ENCODE results near the gene LAMTOR2. TPM values are rescaled to one million over a fixed set of nuclear protein-coding genes. Genes with fewer than 3 reads are reported as not detected.

LAMTOR2 gene
- polyA plus RNA-seq, 1 donor (not counting 4 experiments of a cell fraction or from before 2014, with no cell fraction given) = 67.5 TPM

- DNase-seq (ENCODE audit: low read depth, low spot score) (no peak), FAIRE-seq (no peak)
- no peak for TF ChIP-seq EZH2 (IDR thresholded peaks at IDR 0.05; ENCODE audit: low read length)
- H3K4me1 ChIP-seq (ENCODE audit: control insufficient read depth, extremely low read depth, insufficient read depth, low read length) = peaks cover 1% of the 10 kb centered on the region
- no peak overlapping the region for H3K4me2 ChIP-seq (ENCODE audit: control insufficient read depth, extremely low read depth, insufficient read depth, low read depth, low read length)
- dilution Hi-C loops (cut with MboI; ENCODE audit: extremely low pct_ligation_motif_present, low sequenced_read_pairs) = no loop called here
- no peak overlapping the region for H2AFZ ChIP-seq (ENCODE audit: control insufficient read depth, low read length)
- peaks cover 4% of the 10 kb centered on the region for H3K27me3 ChIP-seq (ENCODE audit: control insufficient read depth, extremely low read depth, insufficient read depth, low read length)
- no peaks in the 10 kb centered on the region for H3K9me3 ChIP-seq (ENCODE audit: control insufficient read depth, low read depth, low read length)
- H3K9ac ChIP-seq (ENCODE audit: control insufficient read depth, extremely low read depth, insufficient read depth, low read length) = no peak overlapping the region
- H3K36me3 ChIP-seq (ENCODE audit: control insufficient read depth in 2 of 2, extremely low read depth in 1 of 2, insufficient read depth in 2 of 2, low read length in 2 of 2) = peaks cover 0 to 2% of the 10 kb centered on the region in 2 experiments
- H3K4me3 ChIP-seq (ENCODE audit: control insufficient read depth in 2 of 3, extremely low read depth in 1 of 3, insufficient read depth in 2 of 3, low read depth in 1 of 3, low read length in 3 of 3) = no peak overlapping the region
- H4K20me1 ChIP-seq (ENCODE audit: control insufficient read depth, extremely low read depth, insufficient read depth, low read length) = no peaks in the 10 kb centered on the region
- H3K27ac ChIP-seq (ENCODE audit: control insufficient read depth, insufficient read depth, low read length) = no peak overlapping the region
- H3K79me2 ChIP-seq (ENCODE audit: control insufficient read depth, insufficient read depth, low read length) = peaks cover 9% of the 10 kb centered on the region
- H3K9me1 ChIP-seq (ENCODE audit: control insufficient read depth, extremely low read depth, insufficient read depth, low read length) = no peaks in the 10 kb centered on the region
Observed at GRCh38 chr1:156024801-156025200, 29.8 kb upstream of the LAMTOR2 start.

- Histone ChIP-seq H3K27me3 (ENCODE audit: control insufficient read depth, extremely low read depth, insufficient read depth, low read length) (peaks cover 4% of the 10 kb centered on the region), H3K9ac (ENCODE audit: control insufficient read depth, extremely low read depth, insufficient read depth, low read length) (no peak overlapping the region), H3K4me3 (ENCODE audit: control insufficient read depth in 2 of 3, extremely low read depth in 1 of 3, insufficient read depth in 2 of 3, low read depth in 1 of 3, low read length in 3 of 3) (no peak overlapping the region), H3K79me2 (ENCODE audit: control insufficient read depth, insufficient read depth, low read length) (no peaks in the 10 kb centered on the region), H4K20me1 (ENCODE audit: control insufficient read depth, extremely low read depth, insufficient read depth, low read length) (no peaks in the 10 kb centered on the region), H3K9me3 (ENCODE audit: control insufficient read depth, low read depth, low read length) (no peaks in the 10 kb centered on the region), H3K27ac (ENCODE audit: control insufficient read depth, insufficient read depth, low read length) (no peak overlapping the region), H3K36me3 (ENCODE audit: control insufficient read depth in 2 of 2, extremely low read depth in 1 of 2, insufficient read depth in 2 of 2, low read length in 2 of 2) (no peaks in the 10 kb centered on the region), H3K9me1 (ENCODE audit: control insufficient read depth, extremely low read depth, insufficient read depth, low read length) (no peaks in the 10 kb centered on the region), H3K4me1 (ENCODE audit: control insufficient read depth, extremely low read depth, insufficient read depth, low read length) (no peaks in the 10 kb centered on the region), H2AFZ (ENCODE audit: control insufficient read depth, low read length) (no peak overlapping the region), H3K4me2 (ENCODE audit: control insufficient read depth, extremely low read depth, insufficient read depth, low read depth, low read length) (no peak overlapping the region)
- dilution Hi-C loops (cut with MboI; ENCODE audit: extremely low pct_ligation_motif_present, low sequenced_read_pairs) = no loop called here
- FAIRE-seq = no peak
- no peak for DNase-seq (ENCODE audit: low read depth, low spot score)
- TF ChIP-seq, protein P1, sequence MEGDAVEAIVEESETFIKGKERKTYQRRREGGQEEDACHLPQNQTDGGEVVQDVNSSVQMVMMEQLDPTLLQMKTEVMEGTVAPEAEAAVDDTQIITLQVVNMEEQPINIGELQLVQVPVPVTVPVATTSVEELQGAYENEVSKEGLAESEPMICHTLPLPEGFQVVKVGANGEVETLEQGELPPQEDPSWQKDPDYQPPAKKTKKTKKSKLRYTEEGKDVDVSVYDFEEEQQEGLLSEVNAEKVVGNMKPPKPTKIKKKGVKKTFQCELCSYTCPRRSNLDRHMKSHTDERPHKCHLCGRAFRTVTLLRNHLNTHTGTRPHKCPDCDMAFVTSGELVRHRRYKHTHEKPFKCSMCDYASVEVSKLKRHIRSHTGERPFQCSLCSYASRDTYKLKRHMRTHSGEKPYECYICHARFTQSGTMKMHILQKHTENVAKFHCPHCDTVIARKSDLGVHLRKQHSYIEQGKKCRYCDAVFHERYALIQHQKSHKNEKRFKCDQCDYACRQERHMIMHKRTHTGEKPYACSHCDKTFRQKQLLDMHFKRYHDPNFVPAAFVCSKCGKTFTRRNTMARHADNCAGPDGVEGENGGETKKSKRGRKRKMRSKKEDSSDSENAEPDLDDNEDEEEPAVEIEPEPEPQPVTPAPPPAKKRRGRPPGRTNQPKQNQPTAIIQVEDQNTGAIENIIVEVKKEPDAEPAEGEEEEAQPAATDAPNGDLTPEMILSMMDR (optimal IDR thresholded peaks at IDR 0.05 in 1 of 3, IDR thresholded peaks at IDR 0.05 in 1 of 3, conservative IDR thresholded peaks at IDR 0.05 in 1 of 3; ENCODE audit: extremely low read depth in 1 of 3, insufficient read depth in 2 of 3, low read length in 3 of 3) = peak; percentile 37 to 58 (median 56)
- TF ChIP-seq EZH2 (IDR thresholded peaks at IDR 0.05; ENCODE audit: low read length) = no peak
Observed at GRCh38 chr1:156025876-156026275, 28.7 kb upstream of the LAMTOR2 start.

DNA sequence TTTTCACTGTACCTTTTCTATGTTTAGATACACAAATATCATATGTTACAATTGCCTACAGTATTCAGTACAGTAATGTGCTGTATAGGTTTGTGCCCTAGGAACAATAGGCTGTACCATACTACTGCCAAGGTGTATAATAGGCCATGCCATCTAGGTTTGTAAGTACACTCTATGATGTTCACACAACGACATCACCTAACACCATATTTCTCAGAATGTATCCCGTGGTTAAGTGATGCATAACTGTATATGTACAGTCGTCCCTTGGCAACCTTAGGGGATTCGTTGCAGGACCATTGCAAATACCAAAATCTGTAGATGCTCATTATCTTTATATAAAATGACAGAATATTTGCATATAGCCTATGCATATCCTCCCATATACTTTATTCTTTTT is 28.0 kb upstream of the LAMTOR2 start:
- no peak for DNase-seq (ENCODE audit: low read depth, low spot score)
- no peaks in the 10 kb centered on the region for H3K9me3 ChIP-seq (ENCODE audit: control insufficient read depth, low read depth, low read length)
- H4K20me1 ChIP-seq (ENCODE audit: control insufficient read depth, extremely low read depth, insufficient read depth, low read length) = no peaks in the 10 kb centered on the region
- no peaks in the 10 kb centered on the region for H3K36me3 ChIP-seq (ENCODE audit: control insufficient read depth in 2 of 2, extremely low read depth in 1 of 2, insufficient read depth in 2 of 2, low read length in 2 of 2)
- H2AFZ ChIP-seq (ENCODE audit: control insufficient read depth, low read length) = no peak overlapping the region
- dilution Hi-C loops (cut with MboI; ENCODE audit: extremely low pct_ligation_motif_present, low sequenced_read_pairs) = no loop called here
- H3K9me1 ChIP-seq (ENCODE audit: control insufficient read depth, extremely low read depth, insufficient read depth, low read length) = no peaks in the 10 kb centered on the region
- FAIRE-seq = no peak
- no peaks in the 10 kb centered on the region for H3K4me1 ChIP-seq (ENCODE audit: control insufficient read depth, extremely low read depth, insufficient read depth, low read length)
- H3K4me2 ChIP-seq (ENCODE audit: control insufficient read depth, extremely low read depth, insufficient read depth, low read depth, low read length) = no peak overlapping the region
- H3K9ac ChIP-seq (ENCODE audit: control insufficient read depth, extremely low read depth, insufficient read depth, low read length) = no peak overlapping the region
- no peak overlapping the region for H3K27ac ChIP-seq (ENCODE audit: control insufficient read depth, insufficient read depth, low read length)
- no peak overlapping the region for H3K4me3 ChIP-seq (ENCODE audit: control insufficient read depth in 2 of 3, extremely low read depth in 1 of 3, insufficient read depth in 2 of 3, low read depth in 1 of 3, low read length in 3 of 3)
- TF ChIP-seq EZH2 (IDR thresholded peaks at IDR 0.05; ENCODE audit: low read length) = no peak
- TF ChIP-seq, protein P1 (optimal IDR thresholded peaks at IDR 0.05 in 1 of 3, IDR thresholded peaks at IDR 0.05 in 1 of 3, conservative IDR thresholded peaks at IDR 0.05 in 1 of 3; ENCODE audit: extremely low read depth in 1 of 3, insufficient read depth in 2 of 3, low read length in 3 of 3) = no peak
- H3K79me2 ChIP-seq (ENCODE audit: control insufficient read depth, insufficient read depth, low read length) = no peaks in the 10 kb centered on the region
- peaks cover 4% of the 10 kb centered on the region for H3K27me3 ChIP-seq (ENCODE audit: control insufficient read depth, extremely low read depth, insufficient read depth, low read length)

Data from keratinocyte (primary cell).